Caki2 (cell line): Measurements from ENCODE around the gene CCNYL1. TPM values are rescaled to one million over a fixed set of nuclear protein-coding genes. Genes with fewer than 3 reads are reported as not detected.
"Not testable (repeated sequence)": the region's sequence is repeated elsewhere in the genome, so short reads cannot be mapped to it uniquely, and the experiment has no call there.

Experiments used
- DNase-seq: peaks from one replicate; pipeline ENCODE4 v3.0.0-alpha.2; 2015; ENCODE audit warnings: low read depth
- in situ Hi-C: cut with HindIII; loops from 2 replicates; pipeline ENCODE4 v1.10.0; 2016; ENCODE audit warnings: low sequenced_read_pairs, low pct_unique_long_range_greater_than_20kb, mixed read lengths
- total RNA-seq: library from RNA; depleted of rRNA; stranded (reverse); fragments of >200 nt; shearing (Covaris generic); gene quantifications from 2 replicates; pipeline ENCODE4 v1.2.3, GENCODE V29; 2014; ENCODE audit warnings: low replicate concordance; rRNA removed

CCNYL1 gene
- total RNA-seq, result 72.3 and 93.6 TPM in 2 replicates

DNA sequence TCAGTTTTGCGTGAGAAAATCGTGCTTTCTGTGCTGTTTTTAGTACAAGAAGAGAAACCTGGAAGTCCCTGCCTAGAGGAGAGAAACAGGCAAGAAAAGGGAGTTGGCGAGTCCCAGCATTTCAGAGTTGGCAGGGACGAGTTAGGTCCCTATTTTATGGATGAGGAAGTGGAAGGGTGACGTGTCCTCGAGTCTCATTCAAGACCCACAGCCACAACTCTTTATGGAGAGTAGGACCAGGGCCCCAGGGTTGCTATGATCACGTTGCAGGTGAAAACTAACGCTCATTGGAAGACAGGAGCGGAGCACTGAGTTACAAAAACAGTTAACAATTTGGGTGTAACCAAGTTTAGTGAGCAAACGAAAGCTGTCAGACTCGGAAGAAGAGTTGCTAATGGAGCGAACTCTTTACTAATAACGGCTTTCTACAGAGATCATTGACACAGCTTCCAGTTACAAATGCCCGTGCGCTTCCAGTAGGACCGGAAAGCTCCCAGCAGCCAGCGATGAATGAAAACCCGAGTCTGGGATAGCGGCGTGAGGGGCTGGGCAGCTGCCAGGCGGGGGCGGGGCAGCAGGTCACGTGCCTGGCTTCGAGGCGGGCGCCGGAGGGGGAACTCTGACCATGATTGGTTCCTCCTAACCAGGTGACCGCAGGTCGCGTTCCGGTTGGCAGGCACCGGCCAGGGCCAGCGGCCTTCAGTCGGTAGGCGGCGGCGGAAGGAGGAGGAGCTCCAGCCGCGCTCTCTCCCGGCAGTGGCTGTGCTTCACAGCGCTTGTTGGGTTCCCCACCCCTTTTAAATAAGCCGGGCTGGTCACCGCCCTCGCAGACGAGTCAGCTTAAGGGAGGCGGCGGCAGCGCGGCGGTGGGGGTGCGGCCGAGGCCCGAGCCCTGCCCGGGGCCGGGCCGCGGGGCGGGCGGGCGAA is at the start of gene CCNYL1:
Gene CCNYL1, plus strand, starts transcription at position 827 of the 927 bp plus-strand sequence. CDS start 257 bp downstream, outside the sequence.
- in situ Hi-C loops, result no loop called here
- peak; percentile 99 for DNase-seq

DNA sequence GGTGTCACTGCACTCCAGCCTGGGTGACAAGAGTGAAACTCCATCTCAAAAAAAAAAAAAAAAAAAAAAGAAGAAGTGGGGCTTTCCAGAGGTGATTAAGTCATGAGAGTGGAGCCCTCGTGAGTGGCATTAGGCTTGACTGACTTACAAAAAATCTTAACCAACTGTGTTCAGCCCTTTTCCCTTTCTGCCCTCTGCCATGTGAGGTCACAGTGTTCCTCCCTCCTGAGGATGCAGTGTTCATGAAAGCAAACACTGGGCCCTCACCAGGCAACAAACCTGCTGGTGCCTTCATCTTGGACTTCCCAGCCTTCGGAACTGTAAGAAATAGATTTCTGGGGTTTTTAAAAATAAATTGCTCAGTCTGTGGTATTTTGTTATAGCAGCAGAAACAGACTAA is 49.2 kb upstream of the CCNYL1 start:
- in situ Hi-C loops, result no loop called here
- DNase-seq, result peak; percentile 60

DNA sequence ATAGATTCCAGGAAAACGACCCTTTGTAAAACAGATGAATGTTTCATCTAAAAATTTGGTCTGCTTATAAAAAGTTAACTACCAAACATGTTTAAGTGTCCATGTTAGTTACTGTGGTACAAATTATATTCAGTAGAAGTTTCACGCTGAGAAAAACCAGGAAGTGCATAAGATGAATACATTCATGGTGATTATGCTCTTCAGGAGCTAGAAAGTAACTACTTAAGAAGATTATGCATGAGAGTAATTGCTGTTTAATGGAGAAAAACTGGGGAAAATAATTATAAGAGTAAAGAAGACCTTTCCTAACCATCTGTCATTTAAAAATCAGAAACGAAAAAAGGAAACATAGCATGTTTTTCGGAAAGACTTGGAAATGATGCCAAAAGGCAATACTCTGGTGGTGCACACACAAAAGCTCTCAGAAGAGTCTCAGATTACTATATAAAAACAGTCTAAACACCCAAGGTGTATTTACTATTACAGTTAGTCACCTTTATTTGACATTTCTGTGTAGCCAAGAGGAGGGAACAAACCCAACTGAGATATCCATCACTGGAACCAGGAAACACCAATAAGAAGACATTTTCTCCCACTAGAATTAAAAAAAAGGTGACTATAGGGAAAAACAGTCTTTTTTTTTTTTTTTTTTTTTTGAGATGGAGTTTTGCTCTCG is 47.4 kb upstream of the CCNYL1 start:
- no peak for DNase-seq
- in situ Hi-C loops, result no loop called here

GRCh38 chr2:207670887-207671286 is 40.6 kb upstream of the CCNYL1 start:
- DNase-seq, result no peak
- in situ Hi-C loops, result no loop called here

DNA sequence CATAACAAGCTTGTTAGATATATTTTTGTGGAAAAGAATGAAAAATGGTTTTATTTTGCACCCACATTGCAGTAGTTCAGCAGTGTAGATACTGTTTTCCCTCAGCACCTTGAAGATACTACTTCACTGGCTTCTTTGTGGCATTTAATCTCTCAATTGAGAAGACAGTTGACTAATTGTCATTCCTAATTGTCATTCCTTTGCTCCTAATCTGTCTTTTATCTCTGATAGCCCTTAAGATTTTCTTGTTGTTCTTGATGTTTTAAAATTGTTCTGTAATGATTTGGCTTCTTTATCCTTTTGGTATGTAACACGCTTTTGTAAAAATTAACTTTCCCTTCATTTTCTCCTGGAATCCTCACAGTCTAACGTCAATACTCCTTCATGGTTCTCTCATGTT is 38.0 kb upstream of the CCNYL1 start:
- in situ Hi-C loops, result no loop called here

DNA sequence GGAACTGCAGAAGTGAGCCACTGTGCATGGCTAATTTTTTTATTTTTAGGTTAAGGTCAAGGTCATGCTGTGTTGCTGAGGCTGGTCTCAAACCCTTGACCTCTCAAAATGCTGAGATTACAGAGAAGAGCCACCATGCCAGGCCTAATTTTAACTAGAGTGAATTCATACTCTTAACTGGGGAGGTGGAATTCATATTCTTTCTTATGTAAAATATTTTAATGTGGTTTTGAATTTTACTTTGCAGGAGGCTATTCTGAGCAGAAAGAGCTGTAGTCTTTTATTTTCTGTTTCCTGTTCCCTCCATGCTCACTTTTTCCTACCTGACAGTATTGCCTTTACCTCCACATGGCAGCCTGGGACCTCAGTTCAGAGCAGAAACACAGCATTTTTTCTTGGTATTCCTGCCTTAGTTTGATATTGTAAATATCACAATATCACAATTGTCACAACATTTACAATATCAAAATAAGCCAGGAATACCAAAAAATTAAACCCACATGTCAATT is 37.1 kb upstream of the CCNYL1 start:
- DNase-seq, result no peak
- in situ Hi-C loops, result no loop called here

More for the DNA sequence above, 38.0 kb upstream of the CCNYL1 start:
- DNase-seq, result no peak

GRCh38 chr2:207674826-207675225 is 36.6 kb upstream of the CCNYL1 start:
- no peak for DNase-seq
- in situ Hi-C loops, result no loop called here

DNA sequence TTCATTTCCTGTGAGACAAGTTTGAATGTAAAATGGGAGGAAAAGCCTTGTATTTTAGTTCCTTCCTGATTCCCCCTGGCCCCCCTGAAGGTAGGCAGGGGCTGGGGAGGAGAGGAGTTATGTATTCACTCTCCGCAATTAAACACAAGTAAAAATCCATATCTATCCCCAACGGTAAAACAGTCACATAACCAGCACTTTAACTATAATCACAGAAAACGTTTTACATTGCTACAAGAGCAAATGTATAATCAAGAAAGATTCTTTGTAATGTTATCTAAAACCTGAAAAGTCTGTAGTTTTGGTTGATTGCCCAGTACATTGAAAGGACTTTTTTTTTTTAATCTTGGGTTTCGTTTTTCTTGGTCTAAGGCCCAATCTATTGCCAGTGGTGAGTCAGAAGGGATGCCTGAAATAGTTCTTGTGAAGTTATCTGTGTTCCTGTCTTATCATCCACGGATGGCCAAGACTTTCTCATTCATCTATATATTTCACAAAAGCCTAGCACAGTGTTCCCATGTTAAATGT is 34.5 kb upstream of the CCNYL1 start:
- DNase-seq, result peak; percentile 85

GRCh38 chr2:207681431-207681830 is 30.0 kb upstream of the CCNYL1 start:
- peak; percentile 27 for DNase-seq
- in situ Hi-C loops, result no loop called here

More for the DNA sequence above, 34.5 kb upstream of the CCNYL1 start:
- in situ Hi-C loops, result no loop called here

- DNase-seq, result no peak
- in situ Hi-C loops, result no loop called here
Observed at GRCh38 chr2:207682557-207682956, 28.9 kb upstream of the CCNYL1 start.

- DNase-seq, result no peak
- in situ Hi-C loops, result no loop called here
Observed at GRCh38 chr2:207683438-207683837, 28.0 kb upstream of the CCNYL1 start.

DNA sequence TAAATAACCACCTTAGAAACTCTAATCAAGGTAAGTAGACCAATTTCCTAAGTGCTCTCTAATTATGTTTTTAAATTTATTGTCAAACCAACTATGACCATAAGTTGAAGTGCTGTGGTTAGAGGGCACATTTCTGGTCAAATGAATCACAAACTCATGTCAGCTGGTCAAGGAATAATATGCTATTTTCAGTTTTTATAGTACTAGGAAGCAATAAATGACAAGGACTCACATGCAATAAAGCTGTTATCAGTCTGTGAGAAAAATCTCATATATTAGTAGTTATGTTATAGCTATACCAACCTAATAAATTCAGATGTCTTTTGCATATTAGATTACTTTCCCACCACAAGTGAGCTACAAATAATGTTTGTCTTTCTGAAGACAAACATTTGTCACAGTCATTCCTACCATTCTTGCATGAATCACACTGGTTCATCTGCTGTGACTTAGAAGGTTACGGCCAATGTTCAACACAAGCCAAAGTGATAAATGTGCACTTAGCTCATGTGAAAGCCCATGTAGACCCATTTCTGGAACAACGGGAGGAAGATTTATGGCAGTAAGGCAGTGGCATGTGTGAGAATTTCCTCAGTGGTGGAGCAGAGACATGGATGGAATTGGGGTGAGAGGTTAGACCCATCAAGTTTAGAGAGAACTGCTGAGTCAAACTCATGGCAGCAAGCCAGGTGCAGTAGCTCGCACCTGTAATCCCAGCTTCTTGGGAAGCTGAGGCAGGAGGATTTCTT is 27.4 kb upstream of the CCNYL1 start:
- DNase-seq, result peak; percentile 97
- in situ Hi-C loops, result no loop called here

GRCh38 chr2:207686812-207687211 is 24.6 kb upstream of the CCNYL1 start:
- in situ Hi-C loops, result no loop called here
- DNase-seq, result no peak

- no peak for DNase-seq
- in situ Hi-C loops, result no loop called here
Observed at GRCh38 chr2:207688597-207688996, 22.8 kb upstream of the CCNYL1 start.

GRCh38 chr2:207690845-207691461 is 20.5 kb upstream of the CCNYL1 start:
- DNase-seq, in situ Hi-C loops: not testable (repeated sequence)

DNA sequence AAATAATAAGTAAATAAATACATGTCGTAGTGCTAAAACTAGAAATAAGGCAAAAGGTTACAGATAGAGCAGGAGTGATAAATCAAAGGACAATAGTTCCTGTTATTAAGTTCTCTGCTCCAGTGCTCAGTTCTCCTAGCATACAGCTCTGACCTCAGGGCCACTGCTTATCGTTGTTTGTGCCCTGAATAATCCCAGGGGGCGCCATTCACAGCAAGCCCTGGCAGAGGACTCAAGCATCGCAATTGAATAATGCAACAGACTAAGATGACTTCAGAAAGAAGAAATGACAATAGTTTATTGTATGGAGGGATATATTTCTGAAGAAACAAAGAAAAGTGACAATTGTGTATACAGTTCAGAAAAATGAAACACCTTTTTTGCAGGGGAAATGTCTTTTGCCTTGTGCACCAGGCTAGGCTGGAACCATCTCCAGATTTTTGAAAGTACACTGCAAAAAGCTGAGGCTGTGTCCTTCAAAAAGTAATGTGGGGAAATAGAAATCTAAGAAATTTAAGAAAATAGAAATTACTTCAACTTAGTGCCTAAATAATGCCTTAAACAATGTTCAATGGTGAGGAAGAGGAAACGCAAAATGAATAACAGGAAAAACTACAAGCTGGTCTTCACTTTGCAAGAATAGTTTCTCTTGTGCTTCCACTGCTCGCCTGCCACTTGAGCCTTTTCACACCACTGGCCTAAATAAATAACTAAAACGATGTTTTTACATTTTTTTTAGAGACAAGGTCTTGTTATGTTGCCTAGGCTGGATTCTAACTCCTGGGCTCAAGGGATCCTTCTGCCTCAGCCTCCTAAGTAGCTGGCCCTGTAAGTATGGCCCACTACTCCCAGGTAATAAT is 19.0 kb upstream of the CCNYL1 start:
- no peak for DNase-seq
- in situ Hi-C loops, result no loop called here

DNA sequence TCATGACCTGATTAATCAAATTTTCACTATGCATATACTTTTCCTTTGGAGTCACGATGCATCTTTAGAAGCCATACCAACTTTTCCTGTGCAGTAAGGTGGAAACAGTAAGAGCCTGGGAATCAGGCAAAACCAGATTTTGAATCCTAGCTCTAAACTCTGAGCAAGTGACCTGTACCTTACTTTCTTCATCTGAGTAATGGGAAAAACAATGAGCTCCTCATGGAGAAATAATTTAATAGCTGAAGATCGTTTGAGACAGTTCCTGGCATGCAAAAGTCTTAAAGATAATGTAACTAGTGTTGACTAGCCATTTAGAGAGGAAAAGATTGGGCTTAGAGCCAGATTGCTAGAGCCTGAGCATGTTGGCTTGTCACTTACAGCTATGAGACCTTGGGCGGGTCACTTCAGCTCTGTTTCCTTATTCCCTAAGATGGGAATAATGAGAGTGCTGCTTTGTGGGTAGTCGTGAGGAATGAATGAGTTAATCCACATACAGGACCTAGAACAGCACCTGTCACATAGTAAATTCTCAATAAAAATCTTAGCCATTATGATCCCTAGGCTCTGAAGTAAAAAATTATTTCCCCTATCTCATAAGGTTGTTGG is 17.7 kb upstream of the CCNYL1 start:
- in situ Hi-C loops, result no loop called here
- no peak for DNase-seq
